Karpas-422 (cell line): Measurements from ENCODE around the gene ZBTB34. TPM values are rescaled to one million over a fixed set of nuclear protein-coding genes. Genes with fewer than 3 reads are reported as not detected.
"Not testable (repeated sequence)": the region's sequence is repeated elsewhere in the genome, so short reads cannot be mapped to it uniquely, and the experiment has no call there.

Experiments used
- DNase-seq: peaks from one replicate; pipeline ENCODE4 v3.0.0-alpha.2; 2015
- H2AFZ ChIP-seq: fragments of 200-600 bp; sonication (generic); 2 replicates; pipeline ENCODE4 v1.6.1; 2014; ENCODE audit warnings: antibody characterized with exemption, low read length, mixed read lengths
- H3K27ac ChIP-seq: fragments of 200-600 bp; sonication (generic); 2 replicates; pipeline ENCODE4 v1.5.1; 2014; ENCODE audit warnings: mild to moderate bottlenecking, low read length, moderate library complexity
- H3K27me3 ChIP-seq: fragments of 200-600 bp; sonication (generic); 2 replicates; pipeline ENCODE4 v1.6.1; 2014; ENCODE audit warnings: low read length, mixed read lengths
- H3K36me3 ChIP-seq: fragments of 200-600 bp; sonication (generic); 2 replicates; pipeline ENCODE4 v1.6.1; 2014; ENCODE audit warnings: low read length, mixed read lengths; ENCODE audit not compliant: insufficient read depth
- H3K4me1 ChIP-seq: fragments of 200-600 bp; sonication (generic); 2 replicates; pipeline ENCODE4 v1.6.1; 2014; ENCODE audit warnings: mild to moderate bottlenecking, low read length, mixed read lengths
- H3K4me2 ChIP-seq: fragments of 200-600 bp; sonication (generic); 2 replicates; pipeline ENCODE4 v1.6.1; 2014; ENCODE audit warnings: low read length, low read depth, mild to moderate bottlenecking; ENCODE audit not compliant: poor library complexity, severe bottlenecking
- H3K4me3 ChIP-seq: fragments of 200-600 bp; sonication (generic); 2 replicates; pipeline ENCODE4 v1.5.1; 2014; ENCODE audit warnings: mild to moderate bottlenecking, antibody characterized with exemption, low read length, mixed read lengths
- H3K79me2 ChIP-seq: fragments of 200-600 bp; sonication (generic); 2 replicates; pipeline ENCODE4 v1.6.1; 2014; ENCODE audit warnings: mild to moderate bottlenecking, low read length, mixed read lengths
- H3K9ac ChIP-seq: fragments of 200-600 bp; sonication (generic); 2 replicates; pipeline ENCODE4 v1.6.0; 2014; ENCODE audit warnings: low read length
- H3K9me2 ChIP-seq: fragments of 200-600 bp; sonication (generic), shearing (Covaris generic); replicated peaks from 2 replicates; pipeline ENCODE4 v1.6.0; 2014; ENCODE audit warnings: mild to moderate bottlenecking, low read length, moderate library complexity; ENCODE audit not compliant: insufficient read depth
- H3K9me3 ChIP-seq: fragments of 300-700, 200-600 bp; sonication (generic); 2 replicates; pipeline ENCODE4 v1.6.1; 2014; ENCODE audit warnings: low read length, mixed read lengths
- H4K20me1 ChIP-seq: fragments of 200-600 bp; sonication (generic); 2 replicates; pipeline ENCODE4 v1.6.1; 2014; ENCODE audit warnings: mild to moderate bottlenecking, antibody characterized with exemption, low read length, low read depth; ENCODE audit not compliant: insufficient read depth
- total RNA-seq: library from RNA; depleted of rRNA; stranded (reverse); fragments of >200 nt; shearing (Covaris generic); gene quantifications from 2 replicates; pipeline ENCODE4 v1.2.3, GENCODE V29; 2014; ENCODE audit warnings: low replicate concordance; rRNA removed

ZBTB34 gene
- 4.6 and 8.1 TPM in 2 replicates for total RNA-seq

GRCh38 chr9:126860077-126860756, at the start of gene ZBTB34:
Gene ZBTB34, plus strand, starts transcription at chr9:126860639. Its CDS starts 18,761 bp downstream, at chr9:126879400.
- Histone ChIP-seq H3K9ac (peak within 1 kb of the TSS; percentile 80), H4K20me1 (no peaks in the 10 kb centered on the region), H2AFZ (peak within 1 kb of the TSS; percentile 71), H3K4me3 (peak within 1 kb of the TSS; percentile 86), H3K9me2 (no peaks in the 10 kb centered on the region), H3K36me3 (no peaks in the 10 kb centered on the region; the same call in 1 of the 2 replicates), H3K9me3 (no peaks in the 10 kb centered on the region), H3K27ac (no peak within 1 kb of the TSS), H3K4me1 (peaks cover 34% of the 10 kb centered on the region), H3K79me2 (peaks cover 29% of the 10 kb centered on the region), H3K27me3 (no peaks in the 10 kb centered on the region), H3K4me2 (peak within 1 kb of the TSS; percentile 83)
- peak; percentile 87 for DNase-seq

GRCh38 chr9:126813072-126813471, 47.4 kb upstream of the ZBTB34 start:
- DNase-seq: no peak
- no peak overlapping the region for H3K9ac ChIP-seq
- H3K4me1 ChIP-seq: peaks cover 19% of the 10 kb centered on the region
- H3K4me3 ChIP-seq: no peak overlapping the region
- peaks cover 89% of the 10 kb centered on the region for H3K79me2 ChIP-seq
- no peak overlapping the region for H2AFZ ChIP-seq
- H3K36me3 ChIP-seq: peaks cover 68% of the 10 kb centered on the region
- H3K9me2 ChIP-seq: no peaks in the 10 kb centered on the region
- peaks cover 12% of the 10 kb centered on the region for H3K9me3 ChIP-seq
- no peak overlapping the region for H3K27ac ChIP-seq
- no peaks in the 10 kb centered on the region for H3K27me3 ChIP-seq
- no peak overlapping the region for H3K4me2 ChIP-seq
- H4K20me1 ChIP-seq: no peaks in the 10 kb centered on the region

GRCh38 chr9:126814091-126814490, 46.3 kb upstream of the ZBTB34 start:
- Histone ChIP-seq H3K9me3 (peaks cover 21% of the 10 kb centered on the region), H3K4me1 (peaks cover 9% of the 10 kb centered on the region), H3K9me2 (no peaks in the 10 kb centered on the region), H3K27ac (no peak overlapping the region), H3K4me2 (no peak overlapping the region), H3K4me3 (no peak overlapping the region), H3K9ac (no peak overlapping the region), H4K20me1 (no peaks in the 10 kb centered on the region), H2AFZ (no peak overlapping the region), H3K79me2 (peaks cover 88% of the 10 kb centered on the region), H3K36me3 (peaks cover 72% of the 10 kb centered on the region), H3K27me3 (no peaks in the 10 kb centered on the region)
- no peak for DNase-seq

GRCh38 chr9:126817615-126818014, 42.8 kb upstream of the ZBTB34 start:
- DNase-seq, H3K27ac ChIP-seq, H3K27me3 ChIP-seq, H2AFZ ChIP-seq, H3K4me2 ChIP-seq, H3K9me2 ChIP-seq, H3K4me3 ChIP-seq, H4K20me1 ChIP-seq, H3K4me1 ChIP-seq, H3K9ac ChIP-seq: not testable (repeated sequence)
- Histone ChIP-seq H3K9me3 (peaks cover 23% of the 10 kb centered on the region), H3K36me3 (peaks cover 64% of the 10 kb centered on the region), H3K79me2 (peaks cover 91% of the 10 kb centered on the region)

- H3K79me2 ChIP-seq: peaks cover 91% of the 10 kb centered on the region
- H3K36me3 ChIP-seq: peaks cover 59% of the 10 kb centered on the region
- H2AFZ ChIP-seq: no peak overlapping the region
- H4K20me1 ChIP-seq: no peaks in the 10 kb centered on the region
- no peak overlapping the region for H3K4me2 ChIP-seq
- DNase-seq: no peak
- no peaks in the 10 kb centered on the region for H3K9me2 ChIP-seq
- H3K4me3 ChIP-seq: no peak overlapping the region
- no peak overlapping the region for H3K27ac ChIP-seq
- H3K9ac ChIP-seq: no peak overlapping the region
- H3K27me3 ChIP-seq: no peaks in the 10 kb centered on the region
- H3K4me1 ChIP-seq: no peaks in the 10 kb centered on the region
- H3K9me3 ChIP-seq: peaks cover 23% of the 10 kb centered on the region
These were observed 42.0 kb upstream of the ZBTB34 start for GRCh38 chr9:126818482-126818881.

GRCh38 chr9:126819482-126819881, 41.0 kb upstream of the ZBTB34 start:
- Histone ChIP-seq H3K9me2 (no peaks in the 10 kb centered on the region), H3K4me2 (no peak overlapping the region), H3K36me3 (peaks cover 54% of the 10 kb centered on the region), H3K9me3 (peaks cover 23% of the 10 kb centered on the region), H4K20me1 (no peaks in the 10 kb centered on the region), H3K4me3 (no peak overlapping the region), H3K9ac (no peak overlapping the region), H3K27me3 (no peaks in the 10 kb centered on the region), H3K27ac (no peak overlapping the region), H3K79me2 (peaks cover 91% of the 10 kb centered on the region), H2AFZ (no peak overlapping the region), H3K4me1 (no peaks in the 10 kb centered on the region)
- no peak for DNase-seq

- DNase-seq: no peak
- Histone ChIP-seq H3K9me2 (no peaks in the 10 kb centered on the region), H3K79me2 (peaks cover 87% of the 10 kb centered on the region), H3K9ac (no peak overlapping the region), H3K4me3 (no peak overlapping the region), H3K27ac (no peak overlapping the region), H3K9me3 (peaks cover 14% of the 10 kb centered on the region), H3K27me3 (no peaks in the 10 kb centered on the region), H3K4me1 (no peaks in the 10 kb centered on the region), H3K4me2 (no peak overlapping the region), H4K20me1 (0 out of 2 replicates have a peak, but pooled peaks cover 4% of the 10 kb centered on the region), H2AFZ (no peak overlapping the region), H3K36me3 (peaks cover 33% of the 10 kb centered on the region)
These were observed 38.2 kb upstream of the ZBTB34 start for GRCh38 chr9:126822278-126822677.

GRCh38 chr9:126822873-126823272, 37.6 kb upstream of the ZBTB34 start:
- H3K36me3 ChIP-seq: peaks cover 29% of the 10 kb centered on the region
- H3K27me3 ChIP-seq: no peaks in the 10 kb centered on the region
- H3K9me3 ChIP-seq: peaks cover 11% of the 10 kb centered on the region
- H3K27ac ChIP-seq: no peak overlapping the region
- H4K20me1 ChIP-seq: 0 out of 2 replicates have a peak, but pooled peaks cover 4% of the 10 kb centered on the region
- H3K4me1 ChIP-seq: no peaks in the 10 kb centered on the region
- DNase-seq: no peak
- H3K4me2 ChIP-seq: no peak overlapping the region
- H3K79me2 ChIP-seq: peaks cover 88% of the 10 kb centered on the region
- no peak overlapping the region for H3K9ac ChIP-seq
- H3K9me2 ChIP-seq: no peaks in the 10 kb centered on the region
- H2AFZ ChIP-seq: no peak overlapping the region
- H3K4me3 ChIP-seq: no peak overlapping the region
